ENCODE results near the gene ADK.

DNA sequence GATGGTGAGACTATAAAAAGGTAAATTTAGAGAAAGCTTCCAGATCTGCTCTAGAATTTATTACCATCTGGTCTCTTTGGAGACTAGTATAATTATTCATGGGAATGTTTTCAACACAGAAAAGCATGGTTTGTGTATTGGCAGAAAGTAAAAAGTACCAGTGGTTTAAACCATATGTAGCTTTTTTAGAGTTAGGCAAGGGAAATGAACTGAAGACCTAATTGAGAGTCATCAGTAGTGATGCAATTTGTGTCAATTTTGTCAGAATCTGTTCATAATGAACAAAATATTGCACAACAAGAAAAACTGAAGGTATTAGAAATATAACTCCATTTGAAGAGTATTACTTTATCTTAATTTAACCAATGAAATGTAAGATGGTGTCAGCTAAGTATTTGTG is 181.4 kb downstream of the ADK start:
- no peak for TF ChIP-seq POLR2AphosphoS5 (IDR thresholded peaks at IDR 0.05)
- TF ChIP-seq, protein P1, sequence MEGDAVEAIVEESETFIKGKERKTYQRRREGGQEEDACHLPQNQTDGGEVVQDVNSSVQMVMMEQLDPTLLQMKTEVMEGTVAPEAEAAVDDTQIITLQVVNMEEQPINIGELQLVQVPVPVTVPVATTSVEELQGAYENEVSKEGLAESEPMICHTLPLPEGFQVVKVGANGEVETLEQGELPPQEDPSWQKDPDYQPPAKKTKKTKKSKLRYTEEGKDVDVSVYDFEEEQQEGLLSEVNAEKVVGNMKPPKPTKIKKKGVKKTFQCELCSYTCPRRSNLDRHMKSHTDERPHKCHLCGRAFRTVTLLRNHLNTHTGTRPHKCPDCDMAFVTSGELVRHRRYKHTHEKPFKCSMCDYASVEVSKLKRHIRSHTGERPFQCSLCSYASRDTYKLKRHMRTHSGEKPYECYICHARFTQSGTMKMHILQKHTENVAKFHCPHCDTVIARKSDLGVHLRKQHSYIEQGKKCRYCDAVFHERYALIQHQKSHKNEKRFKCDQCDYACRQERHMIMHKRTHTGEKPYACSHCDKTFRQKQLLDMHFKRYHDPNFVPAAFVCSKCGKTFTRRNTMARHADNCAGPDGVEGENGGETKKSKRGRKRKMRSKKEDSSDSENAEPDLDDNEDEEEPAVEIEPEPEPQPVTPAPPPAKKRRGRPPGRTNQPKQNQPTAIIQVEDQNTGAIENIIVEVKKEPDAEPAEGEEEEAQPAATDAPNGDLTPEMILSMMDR (IDR thresholded peaks at IDR 0.05 in 8 of 11, conservative IDR thresholded peaks at IDR 0.05 in 3 of 11), result no peak
